ENCODE results near the gene SNRPA. TPM values are rescaled to one million over a fixed set of nuclear protein-coding genes. Genes with fewer than 3 reads are reported as not detected.

Gene SNRPA
- total RNA-seq, 1 experiment from 2014 or later, result 225 TPM

DNA sequence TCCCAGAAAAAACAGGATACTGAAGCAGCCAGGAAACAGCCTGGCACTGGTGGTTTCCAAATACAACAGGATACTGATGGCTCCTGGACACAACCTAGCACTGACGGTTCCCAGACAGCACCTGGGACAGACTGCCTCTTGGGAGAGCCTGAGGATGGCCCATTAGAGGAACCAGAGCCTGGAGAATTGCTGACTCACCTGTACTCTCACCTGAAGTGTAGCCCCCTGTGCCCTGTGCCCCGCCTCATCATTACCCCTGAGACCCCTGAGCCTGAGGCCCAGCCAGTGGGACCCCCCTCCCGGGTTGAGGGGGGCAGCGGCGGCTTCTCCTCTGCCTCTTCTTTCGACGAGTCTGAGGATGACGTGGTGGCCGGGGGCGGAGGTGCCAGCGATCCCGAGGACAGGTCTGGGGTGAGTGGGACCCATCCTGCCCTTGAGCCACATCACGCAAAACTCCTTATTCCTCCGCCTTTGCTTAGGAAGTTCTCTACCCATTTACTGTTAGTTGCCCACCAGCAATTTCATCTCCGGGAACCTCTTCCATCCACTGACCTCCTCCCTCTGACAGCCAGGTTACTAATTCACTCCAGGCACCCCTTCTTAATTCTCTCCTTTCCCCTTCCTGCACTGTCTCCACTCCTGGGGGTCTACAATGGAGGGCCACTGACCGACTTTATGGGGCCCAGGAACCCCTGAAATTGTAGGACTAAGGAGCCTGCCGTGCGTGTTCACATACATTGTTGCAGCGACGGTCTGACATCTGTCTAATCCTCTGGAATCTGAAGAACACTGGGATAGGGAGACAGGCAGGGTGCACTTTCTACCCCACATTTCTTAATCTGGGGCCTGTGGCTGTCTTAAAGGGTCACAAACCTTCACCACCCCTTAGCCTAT lies 32.9 kb upstream of the SNRPA start:
- Mint-ChIP-seq H3K27ac (peak overlapping the region; percentile 31 to 97 (median 63); a peak in 5 of 7 replicates), H3K27me3 (ENCODE audit: low read depth) (no peaks in the 10 kb centered on the region), H3K4me3 (peak overlapping the region; percentile 93 to 94), H3K9me3 (no peaks in the 10 kb centered on the region; a peak in 1 of 5 replicates), H3K36me3 (ENCODE audit: insufficient read depth in 1 of 3, low read depth in 3 of 3) (peaks cover 10 to 21% (median 16%) of the 10 kb centered on the region in 3 experiments), H3K4me1 (peaks cover 27 to 44% of the 10 kb centered on the region in 2 experiments)
- Histone ChIP-seq H3K23ac (ENCODE audit: insufficient read length, low read depth, low read length) (no peak overlapping the region), H4K91ac (ENCODE audit: insufficient read length, low read depth, low read length) (no peak overlapping the region), H2BK20ac (ENCODE audit: low read depth, low read length, poor library complexity, severe bottlenecking) (no peak overlapping the region), H3K14ac (ENCODE audit: insufficient read depth, low read length) (no peak overlapping the region), H3K79me1 (ENCODE audit: insufficient read depth, low read depth, low read length, poor library complexity, severe bottlenecking) (no peaks in the 10 kb centered on the region), H2BK5ac (ENCODE audit: insufficient read length, low read length) (no peak overlapping the region), H3K18ac (ENCODE audit: insufficient read length, low read depth, low read length) (peak overlapping the region; percentile 65), H2BK15ac (ENCODE audit: low read depth, low read length) (no peak overlapping the region), H3K27me3 (ENCODE audit: insufficient read depth, low read length) (no peaks in the 10 kb centered on the region), H4K20me1 (ENCODE audit: control insufficient read depth, insufficient read depth, insufficient read length) (no peaks in the 10 kb centered on the region), H3T11ph (ENCODE audit: low read length) (no peak overlapping the region), H3K56ac (ENCODE audit: insufficient read length, low read depth, low read length) (no peak overlapping the region), H2BK12ac (ENCODE audit: insufficient read length, low read depth, low read length) (no peak overlapping the region), H2AK5ac (ENCODE audit: insufficient read length, low read length) (no peak overlapping the region), H2BK120ac (ENCODE audit: low read depth, low read length, poor library complexity, severe bottlenecking) (no peak overlapping the region), H3K4ac (ENCODE audit: low read depth, low read length) (no peak overlapping the region), H3K9ac (ENCODE audit: extremely low read depth, insufficient read length, low read length) (peak overlapping the region; percentile 85), H3K23me2 (ENCODE audit: insufficient read length, low read depth, low read length, poor library complexity, severe bottlenecking) (peaks cover 32% of the 10 kb centered on the region), H3K9me3 (ENCODE audit: control insufficient read depth, low read depth, low read length) (no peaks in the 10 kb centered on the region), H3K79me2 (ENCODE audit: insufficient read depth, low read length) (no peaks in the 10 kb centered on the region; the same call in 1 of the 2 replicates), H4K5ac (ENCODE audit: insufficient read length, low read depth, low read length) (no peak overlapping the region), H2AFZ (ENCODE audit: low read length) (no peak overlapping the region), H3K27ac (ENCODE audit: insufficient read length, low read depth, low read length) (no peak overlapping the region), H3K4me1 (ENCODE audit: insufficient read depth, low read length) (no peaks in the 10 kb centered on the region; the same call in 1 of the 2 replicates), H4K8ac (replicated peaks; ENCODE audit: insufficient read length, low read depth, low read length) (no peak overlapping the region), H3K4me2 (ENCODE audit: insufficient read depth, insufficient read length, low read length) (peak overlapping the region; percentile 90)
- TF ChIP-seq, protein P1, sequence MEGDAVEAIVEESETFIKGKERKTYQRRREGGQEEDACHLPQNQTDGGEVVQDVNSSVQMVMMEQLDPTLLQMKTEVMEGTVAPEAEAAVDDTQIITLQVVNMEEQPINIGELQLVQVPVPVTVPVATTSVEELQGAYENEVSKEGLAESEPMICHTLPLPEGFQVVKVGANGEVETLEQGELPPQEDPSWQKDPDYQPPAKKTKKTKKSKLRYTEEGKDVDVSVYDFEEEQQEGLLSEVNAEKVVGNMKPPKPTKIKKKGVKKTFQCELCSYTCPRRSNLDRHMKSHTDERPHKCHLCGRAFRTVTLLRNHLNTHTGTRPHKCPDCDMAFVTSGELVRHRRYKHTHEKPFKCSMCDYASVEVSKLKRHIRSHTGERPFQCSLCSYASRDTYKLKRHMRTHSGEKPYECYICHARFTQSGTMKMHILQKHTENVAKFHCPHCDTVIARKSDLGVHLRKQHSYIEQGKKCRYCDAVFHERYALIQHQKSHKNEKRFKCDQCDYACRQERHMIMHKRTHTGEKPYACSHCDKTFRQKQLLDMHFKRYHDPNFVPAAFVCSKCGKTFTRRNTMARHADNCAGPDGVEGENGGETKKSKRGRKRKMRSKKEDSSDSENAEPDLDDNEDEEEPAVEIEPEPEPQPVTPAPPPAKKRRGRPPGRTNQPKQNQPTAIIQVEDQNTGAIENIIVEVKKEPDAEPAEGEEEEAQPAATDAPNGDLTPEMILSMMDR (conservative IDR thresholded peaks at IDR 0.05), result no peak
- WGBS (ENCODE audit: extremely low coverage, insufficient read length, low lambda C conversion rate), result no CpG with 5 or more reads among the region's 20 CpGs
- DNase-seq, result peak; percentile 38
